ENCODE measurements around the gene THPO.

- TF ChIP-seq POLR2A (IDR thresholded peaks at IDR 0.05; ENCODE audit: low read depth, low read length) (no peak), CTCF (IDR thresholded peaks at IDR 0.05; ENCODE audit: extremely low read depth in 1 of 2, insufficient read depth in 1 of 2, low read depth in 1 of 2, low read length in 2 of 2) (no peak), EZH2 (IDR thresholded peaks at IDR 0.05; ENCODE audit: borderline replicate concordance, low read depth, low read length, severe bottlenecking) (no peak), MAX (IDR thresholded peaks at IDR 0.05; ENCODE audit: insufficient read depth, insufficient read length) (no peak), POLR2AphosphoS5 (IDR thresholded peaks at IDR 0.05; ENCODE audit: insufficient read depth, low read depth, low read length) (no peak), MYC (IDR thresholded peaks at IDR 0.05; ENCODE audit: low read depth, low read length) (no peak), FOS (IDR thresholded peaks at IDR 0.05; ENCODE audit: borderline replicate concordance, insufficient read depth, low read length) (no peak)
Observed at GRCh38 chr3:184366619-184367289, 11.3 kb downstream of the THPO start.

Measured in endothelial cell of umbilical vein (primary cell).